Measurements from ENCODE around the gene EPS15.

GRCh38 chr1:51359879-51360278 lies 159.2 kb downstream of the EPS15 start:
- TF ChIP-seq, protein P1, sequence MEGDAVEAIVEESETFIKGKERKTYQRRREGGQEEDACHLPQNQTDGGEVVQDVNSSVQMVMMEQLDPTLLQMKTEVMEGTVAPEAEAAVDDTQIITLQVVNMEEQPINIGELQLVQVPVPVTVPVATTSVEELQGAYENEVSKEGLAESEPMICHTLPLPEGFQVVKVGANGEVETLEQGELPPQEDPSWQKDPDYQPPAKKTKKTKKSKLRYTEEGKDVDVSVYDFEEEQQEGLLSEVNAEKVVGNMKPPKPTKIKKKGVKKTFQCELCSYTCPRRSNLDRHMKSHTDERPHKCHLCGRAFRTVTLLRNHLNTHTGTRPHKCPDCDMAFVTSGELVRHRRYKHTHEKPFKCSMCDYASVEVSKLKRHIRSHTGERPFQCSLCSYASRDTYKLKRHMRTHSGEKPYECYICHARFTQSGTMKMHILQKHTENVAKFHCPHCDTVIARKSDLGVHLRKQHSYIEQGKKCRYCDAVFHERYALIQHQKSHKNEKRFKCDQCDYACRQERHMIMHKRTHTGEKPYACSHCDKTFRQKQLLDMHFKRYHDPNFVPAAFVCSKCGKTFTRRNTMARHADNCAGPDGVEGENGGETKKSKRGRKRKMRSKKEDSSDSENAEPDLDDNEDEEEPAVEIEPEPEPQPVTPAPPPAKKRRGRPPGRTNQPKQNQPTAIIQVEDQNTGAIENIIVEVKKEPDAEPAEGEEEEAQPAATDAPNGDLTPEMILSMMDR (IDR thresholded peaks at IDR 0.05) = no peak
- TF ChIP-seq POLR2AphosphoS5 (IDR thresholded peaks at IDR 0.05) = no peak
